ENCODE data around the gene ZNF415.
A peak's percentile ranks its signal among the peaks of the same experiment; 100 is the strongest.
"Not testable (repeated sequence)": the region's sequence is repeated elsewhere in the genome, so short reads cannot be mapped to it uniquely, and the experiment has no call there.

Gene ZNF415

GRCh38 chr19:53132141-53132991 is at the start of gene ZNF415:
TSS of gene ZNF415 (minus strand) at chr19:53132910. CDS start at chr19:53122676, 10,234 bp downstream.
- peak; percentile 86 for DNase-seq (ENCODE audit: low read depth, low spot score)

GRCh38 chr19:53182202-53182601 is 49.5 kb upstream of the ZNF415 start:
- no peak for DNase-seq (ENCODE audit: low read depth, low spot score)

GRCh38 chr19:53177986-53178385 is 45.3 kb upstream of the ZNF415 start:
- no peak for DNase-seq (ENCODE audit: low read depth, low spot score)

GRCh38 chr19:53172889-53173288 is 40.2 kb upstream of the ZNF415 start:
- no peak for DNase-seq (ENCODE audit: low read depth, low spot score)

- DNase-seq (ENCODE audit: low read depth, low spot score): no peak
These were observed 33.0 kb upstream of the ZNF415 start for GRCh38 chr19:53165691-53166091.

- DNase-seq (ENCODE audit: low read depth, low spot score): no peak
These were observed 28.4 kb upstream of the ZNF415 start for GRCh38 chr19:53161123-53161522.

GRCh38 chr19:53160350-53160749 is 27.6 kb upstream of the ZNF415 start:
- no peak for DNase-seq (ENCODE audit: low read depth, low spot score)

- DNase-seq (ENCODE audit: low read depth, low spot score): peak; percentile 71
These were observed 25.5 kb upstream of the ZNF415 start for GRCh38 chr19:53158119-53158656.

GRCh38 chr19:53157626-53158025 is 24.9 kb upstream of the ZNF415 start:
- DNase-seq (ENCODE audit: low read depth, low spot score): peak; percentile 39

GRCh38 chr19:53156850-53157249 is 24.1 kb upstream of the ZNF415 start:
- no peak for DNase-seq (ENCODE audit: low read depth, low spot score)

- no peak for DNase-seq (ENCODE audit: low read depth, low spot score)
These were observed 14.9 kb upstream of the ZNF415 start for GRCh38 chr19:53147645-53148044.

- no peak for DNase-seq (ENCODE audit: low read depth, low spot score)
These were observed 7.6 kb upstream of the ZNF415 start for GRCh38 chr19:53140351-53140750.

- DNase-seq (ENCODE audit: low read depth, low spot score): no peak
These were observed 3.7 kb upstream of the ZNF415 start for GRCh38 chr19:53136432-53136831.

GRCh38 chr19:53131727-53132126 is 983 bp downstream of the ZNF415 start:
- DNase-seq (ENCODE audit: low read depth, low spot score): peak; percentile 4

- peak; percentile 4 for DNase-seq (ENCODE audit: low read depth, low spot score)
These were observed 1.6 kb downstream of the ZNF415 start for GRCh38 chr19:53131085-53131590.

- DNase-seq (ENCODE audit: low read depth, low spot score): peak; percentile 15
These were observed 2.2 kb downstream of the ZNF415 start for GRCh38 chr19:53130506-53130905.

- not testable (repeated sequence) for DNase-seq (ENCODE audit: low read depth, low spot score)
These were observed 5.8 kb downstream of the ZNF415 start for GRCh38 chr19:53126733-53127526.

- no peak for DNase-seq (ENCODE audit: low read depth, low spot score)
These were observed 9.3 kb downstream of the ZNF415 start for GRCh38 chr19:53123400-53123799.

- DNase-seq (ENCODE audit: low read depth, low spot score): no peak
These were observed 20.4 kb downstream of the ZNF415 start for GRCh38 chr19:53112286-53112685.

GRCh38 chr19:53109527-53109926 is 23.2 kb downstream of the ZNF415 start:
- no peak for DNase-seq (ENCODE audit: low read depth, low spot score)

- peak; percentile 97 for DNase-seq (ENCODE audit: low read depth, low spot score)
These were observed 29.2 kb downstream of the ZNF415 start, which contains the start of gene ZNF160 for GRCh38 chr19:53103234-53104203. TSS of gene ZNF160 (minus strand) at chr19:53103422. CDS start at chr19:53086276, 17,146 bp downstream.
